Lower leg skin (tissue), 4 donors: ENCODE measurements around the gene CDC7. TPM values are rescaled to one million over a fixed set of nuclear protein-coding genes. Genes with fewer than 3 reads are reported as not detected.

Experiments
- DNase-seq, 2 donors: peaks; one replicate each; pipeline ENCODE4 v3.0.0-alpha.2; 2019; ENCODE audit warnings: low spot score in 2 of 2
- H3K4me3 ChIP-seq: fragments of 200-600 bp; sonication (generic); 2 replicates; pipeline ENCODE4 v1.5.1; 2017; ENCODE audit warnings: mild to moderate bottlenecking, low read depth; ENCODE audit not compliant: poor library complexity, severe bottlenecking
- CTCF ChIP-seq, 3 donors: fragments of 450-650 bp; IDR thresholded peaks; one replicate each; pipeline ENCODE4 v1.5.1; 2016; ENCODE audit warnings: antibody characterized with exemption in 3 of 3, mild to moderate bottlenecking in 3 of 3, moderate library complexity in 2 of 3
- POLR2A ChIP-seq, 2 donors: fragments of 450-650 bp; IDR thresholded peaks; one replicate each; pipeline ENCODE4 v1.6.1; 2016 to 2017; ENCODE audit warnings: antibody characterized with exemption in 2 of 2, mild to moderate bottlenecking in 1 of 2, moderate library complexity in 1 of 2
- WGBS, 2 donors: methylation state at CpG; one replicate each; pipeline ENCODE4 v1.1.5; 2018; 5-methylcytosine and 5-hydroxymethylcytosine counted together
- intact Hi-C: fragments of 100-400 bp; cut with DNase I; formaldehyde crosslinking; loops from one replicate; pipeline ENCODE4 v1.15.0; 2023; ENCODE audit warnings: low total_unique reads
- total RNA-seq, 4 donors: library from RNA; depleted of rRNA; stranded (reverse); fragments of >200 nt; gene quantifications; one replicate each; pipeline ENCODE4 v1.1.0, GENCODE V29; 2016

The CDC7 gene
- total RNA-seq, 4 donors from 2014 or later: 0.80 to 1.1 (median 1.1) TPM

GRCh38 chr1:91503975-91504530, 3.4 kb downstream of the CDC7 start:
- intact Hi-C loops: loop anchor here (10.0 kb wide), 1 partner anchor 219 kb away; no protein-coding TSS in a partner anchor
- WGBS, 2 donors: 91 to 100% methylated on average over 1 of the region's 1 CpG
- DNase-seq: no peak
- TF ChIP-seq CTCF (IDR thresholded peaks at IDR 0.05) (no peak), POLR2A (IDR thresholded peaks at IDR 0.05) (no peak)
- H3K4me3 ChIP-seq: no peak overlapping the region

GRCh38 chr1:91505086-91505485, 4.4 kb downstream of the CDC7 start:
- H3K4me3 ChIP-seq: no peak overlapping the region
- intact Hi-C loops: loop anchor here (10.0 kb wide), 1 partner anchor 220 kb away; no protein-coding TSS in a partner anchor
- DNase-seq: no peak
- 88 to 89% methylated on average over 3 of the region's 3 CpGs for WGBS, 2 donors
- TF ChIP-seq CTCF (IDR thresholded peaks at IDR 0.05): no peak
- no peak for TF ChIP-seq POLR2A (IDR thresholded peaks at IDR 0.05)

GRCh38 chr1:91506071-91506470, 5.4 kb downstream of the CDC7 start:
- no peak for DNase-seq
- 87 to 91% methylated on average over 4 of the region's 4 CpGs for WGBS, 2 donors
- no peak for TF ChIP-seq POLR2A (IDR thresholded peaks at IDR 0.05)
- no peak for TF ChIP-seq CTCF (IDR thresholded peaks at IDR 0.05)

GRCh38 chr1:91507328-91507727, 6.7 kb downstream of the CDC7 start:
- TF ChIP-seq CTCF (IDR thresholded peaks at IDR 0.05): no peak
- TF ChIP-seq POLR2A (IDR thresholded peaks at IDR 0.05): no peak
- 88 to 92% methylated on average over 2 of the region's 2 CpGs for WGBS, 2 donors
- DNase-seq: no peak
- no peak overlapping the region for H3K4me3 ChIP-seq
- intact Hi-C loops: loop anchor here (10.0 kb wide), 1 partner anchor 223 kb away; no protein-coding TSS in a partner anchor

More at GRCh38 chr1:91506071-91506470, 5.4 kb downstream of the CDC7 start:
- intact Hi-C loops: loop anchor here (10.0 kb wide), 1 partner anchor 221 kb away; no protein-coding TSS in a partner anchor
- H3K4me3 ChIP-seq: no peak overlapping the region

GRCh38 chr1:91510754-91511153, 10.1 kb downstream of the CDC7 start:
- DNase-seq: no peak
- TF ChIP-seq CTCF (IDR thresholded peaks at IDR 0.05) (no peak), POLR2A (IDR thresholded peaks at IDR 0.05) (no peak)
- intact Hi-C loops: loop anchor here (5.0 kb wide), 1 partner anchor 417 kb away; no protein-coding TSS in a partner anchor
- 88 to 97% methylated on average over 1 of the region's 1 CpG for WGBS, 2 donors
- H3K4me3 ChIP-seq: no peak overlapping the region
